OCI-M2 (cell line): ENCODE data around the gene RHOBTB1.
"Not testable (repeated sequence)": the region's sequence is repeated elsewhere in the genome, so short reads cannot be mapped to it uniquely, and the experiment has no call there.

Source experiments
- DNase-seq: peaks from one replicate; lab custom pipeline; 2025; ENCODE audit not compliant: unreplicated experiment; lab: John Stamatoyannopoulos, UW

Gene RHOBTB1

GRCh38 chr10:60869652-60870415 is 74.2 kb downstream of the RHOBTB1 start:
- DNase-seq: no peak

DNA sequence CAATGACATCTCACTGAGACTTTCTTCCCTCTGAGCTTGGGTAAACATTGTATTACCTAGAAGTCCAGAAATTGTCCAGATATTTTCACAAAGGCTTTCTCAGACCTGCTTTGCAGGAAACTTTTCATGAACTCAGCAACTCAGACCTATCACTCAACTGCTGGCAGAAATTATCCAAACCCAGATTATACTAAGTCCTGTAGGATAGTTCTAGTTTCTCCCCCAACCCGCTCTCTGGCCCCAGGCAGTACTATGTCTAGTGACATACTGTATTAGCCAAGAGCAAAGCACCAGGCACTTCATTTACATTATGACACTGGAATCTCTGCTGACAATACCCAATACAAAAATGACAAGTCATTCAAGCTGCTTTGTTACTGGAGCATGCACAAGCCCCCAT is 75.0 kb downstream of the RHOBTB1 start:
- no peak for DNase-seq

GRCh38 chr10:60865198-60865783 is 78.7 kb downstream of the RHOBTB1 start:
- DNase-seq: no peak

GRCh38 chr10:60863796-60864195 is 80.2 kb downstream of the RHOBTB1 start:
- DNase-seq: no peak

DNA sequence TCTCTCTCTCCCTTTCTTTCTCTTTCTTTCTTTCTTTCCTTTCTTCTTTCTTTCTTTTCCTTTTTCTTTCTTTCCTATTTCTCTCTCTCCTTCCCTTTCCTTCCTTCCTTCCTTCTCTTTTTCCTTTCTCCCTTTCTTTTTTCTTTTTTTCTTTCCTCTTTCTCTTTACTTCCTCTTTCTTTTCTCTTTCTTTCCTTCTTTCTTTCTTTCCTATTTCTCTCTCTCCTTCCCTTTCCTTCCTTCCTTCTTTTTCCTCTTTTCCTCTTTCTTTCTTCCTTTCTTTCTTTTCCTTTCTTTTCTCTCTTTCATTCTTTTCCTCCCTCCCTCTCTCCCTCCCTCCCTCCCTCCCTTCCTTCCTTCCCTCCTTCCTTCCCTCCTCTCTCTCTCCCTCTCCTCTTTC is 81.5 kb downstream of the RHOBTB1 start:
- DNase-seq: no peak

- DNase-seq: no peak
Observed at GRCh38 chr10:60856405-60856804, 87.6 kb downstream of the RHOBTB1 start.

- DNase-seq: no peak
Observed at GRCh38 chr10:60853637-60854036, 90.3 kb downstream of the RHOBTB1 start.

- DNase-seq: no peak
Observed at GRCh38 chr10:60853107-60853506, 90.9 kb downstream of the RHOBTB1 start.

- no peak for DNase-seq
Observed at GRCh38 chr10:60849740-60850139, 94.2 kb downstream of the RHOBTB1 start.

DNA sequence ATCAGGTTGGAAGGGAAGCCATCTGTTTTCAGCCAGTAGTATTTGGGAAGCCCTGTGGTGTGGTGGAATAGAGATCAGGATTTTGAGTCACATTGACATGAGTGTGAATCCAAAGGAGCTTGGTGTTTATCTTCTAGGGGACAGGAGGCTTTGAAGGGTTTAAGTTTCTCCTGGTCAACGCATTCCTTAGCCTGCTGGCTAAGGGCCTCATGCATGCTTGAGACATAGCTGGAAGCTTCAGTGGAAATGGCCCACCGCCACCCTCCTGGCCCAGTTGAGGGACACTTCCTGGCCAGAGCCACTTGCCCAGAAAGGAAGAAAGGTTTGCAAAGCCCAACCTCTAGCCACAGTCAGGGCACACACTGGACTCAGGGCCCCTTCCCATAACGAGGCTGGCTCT is 94.8 kb downstream of the RHOBTB1 start:
- DNase-seq: no peak

DNA sequence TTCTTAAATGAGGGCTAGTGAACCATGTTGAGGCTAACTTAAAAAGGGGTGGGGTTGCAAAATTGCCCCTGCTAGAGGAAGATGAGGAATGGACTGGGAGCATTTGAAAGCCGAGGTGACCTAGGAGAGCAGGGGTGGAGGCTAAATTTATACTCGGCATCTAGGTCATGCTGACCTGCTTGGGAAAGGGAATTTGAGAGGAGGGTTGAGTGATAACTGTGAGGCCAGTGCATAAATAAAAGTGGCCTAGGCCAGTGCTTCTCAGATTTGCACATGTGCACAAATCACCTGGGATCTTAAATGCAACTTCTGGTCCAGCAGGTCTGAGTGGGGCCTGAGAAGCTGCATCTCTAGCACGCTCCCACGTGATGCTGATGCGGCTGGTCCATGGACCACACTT is 95.3 kb downstream of the RHOBTB1 start:
- no peak for DNase-seq

- no peak for DNase-seq
Observed at GRCh38 chr10:60848126-60848525, 95.9 kb downstream of the RHOBTB1 start.

DNA sequence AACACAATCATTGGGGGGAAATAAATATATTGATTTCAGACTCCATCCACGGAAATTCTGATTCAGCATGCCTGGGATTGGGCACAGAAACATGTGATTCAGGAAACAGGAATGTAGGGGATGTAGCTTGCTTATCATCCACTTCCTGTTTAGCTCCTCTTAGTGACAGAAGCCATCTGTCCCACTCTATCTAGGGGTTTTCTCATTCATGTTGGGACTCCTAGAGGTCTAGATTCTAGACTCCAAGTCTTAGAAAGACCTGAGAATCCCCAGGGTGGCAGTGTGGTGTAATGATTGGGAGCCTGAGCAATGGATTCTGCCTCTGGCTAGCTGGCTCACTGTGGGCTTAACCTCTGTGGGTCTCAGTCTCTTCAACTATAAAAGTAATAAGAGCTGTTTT is 97.8 kb downstream of the RHOBTB1 start:
- no peak for DNase-seq

DNA sequence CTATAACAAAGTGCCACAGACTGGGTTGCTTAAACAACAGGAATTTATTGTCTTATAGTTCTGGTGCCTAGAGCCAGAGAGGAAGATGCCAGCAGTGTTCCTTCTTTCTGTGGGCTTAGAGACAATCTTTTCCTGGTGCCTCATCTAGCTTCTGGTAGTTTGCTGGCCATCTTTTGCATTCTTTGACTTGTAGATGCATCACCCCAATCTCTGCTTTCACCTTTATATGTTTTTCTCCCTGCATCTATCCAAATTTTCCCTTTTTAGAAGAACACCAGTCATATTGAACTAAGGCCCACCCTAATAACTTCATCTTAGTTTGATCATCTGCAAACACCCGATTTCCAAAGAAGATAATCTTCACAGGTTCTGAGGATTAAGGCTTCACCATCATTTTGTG is 98.9 kb downstream of the RHOBTB1 start:
- no peak for DNase-seq

GRCh38 chr10:60842694-60843093 is 101.3 kb downstream of the RHOBTB1 start:
- DNase-seq: no peak

- DNase-seq: not testable (repeated sequence)
Observed at GRCh38 chr10:60841227-60841626, 102.8 kb downstream of the RHOBTB1 start.

GRCh38 chr10:60835049-60835448 is 108.9 kb downstream of the RHOBTB1 start:
- no peak for DNase-seq

- DNase-seq: no peak
Observed at GRCh38 chr10:60834401-60834800, 109.6 kb downstream of the RHOBTB1 start.

GRCh38 chr10:60832136-60832535 is 111.8 kb downstream of the RHOBTB1 start:
- DNase-seq: not testable (repeated sequence)

DNA sequence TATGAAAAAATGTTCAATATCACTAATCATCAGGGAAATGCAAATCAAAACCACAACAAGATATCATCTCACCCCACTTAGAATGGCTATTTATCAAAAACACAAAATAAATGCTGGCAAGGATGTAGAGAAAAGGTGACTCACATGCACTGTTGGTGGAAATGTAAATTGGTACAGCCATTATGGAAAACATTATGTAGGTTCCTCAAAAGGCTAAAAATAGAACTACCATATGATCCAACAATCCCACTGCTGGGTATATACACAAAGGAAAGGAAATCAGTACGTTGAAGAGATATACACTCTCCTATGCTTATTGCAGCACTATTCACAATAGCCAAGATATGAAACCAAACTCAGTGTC is 115.5 kb downstream of the RHOBTB1 start:
- no peak for DNase-seq

DNA sequence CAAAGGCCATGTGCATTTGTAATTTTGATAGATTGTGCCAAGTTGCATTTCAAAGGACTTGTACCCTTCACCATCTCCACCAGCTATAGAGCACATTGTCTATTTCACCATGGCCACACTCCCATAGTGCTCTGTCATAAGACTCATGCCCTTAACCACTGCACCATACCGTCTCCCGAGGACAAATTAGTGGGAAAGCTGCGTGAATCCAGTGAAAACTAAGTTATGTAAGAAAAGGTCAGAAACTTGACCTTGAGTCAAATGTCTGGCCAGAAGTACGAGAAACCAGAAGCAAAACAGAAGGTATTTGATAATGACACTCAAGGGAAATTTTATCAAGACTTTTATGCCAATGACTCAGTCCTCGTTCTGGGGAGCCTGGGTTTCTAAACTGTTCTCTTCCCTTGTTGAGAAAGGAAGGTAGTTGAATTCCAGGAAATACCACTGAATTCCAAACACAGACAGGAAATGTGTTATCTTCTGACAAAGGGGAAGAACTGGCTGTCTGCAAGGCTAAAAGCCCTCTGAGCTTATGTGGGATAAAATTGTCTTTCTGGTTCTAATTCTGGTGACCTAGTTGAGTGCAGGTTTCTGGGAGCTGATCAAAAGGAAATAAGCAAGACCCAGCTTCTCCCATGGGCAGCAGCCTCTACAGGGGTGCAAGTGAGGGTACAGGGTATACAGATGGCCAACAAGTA is 116.0 kb downstream of the RHOBTB1 start:
- DNase-seq: no peak

GRCh38 chr10:60825520-60825919 is 118.5 kb downstream of the RHOBTB1 start:
- DNase-seq: no peak
